HL-60 (cell line): ENCODE data around the gene INVS.

Experiments used
- GABPA ChIP-seq: IDR thresholded peaks from 2 replicates; pipeline ENCODE4 v1.6.1; 2012; ENCODE audit warnings: low read depth
- POLR2AphosphoS5 ChIP-seq: IDR thresholded peaks from 2 replicates; pipeline ENCODE4 v1.6.1; 2012; ENCODE audit warnings: low read depth
- SPI1 ChIP-seq: IDR thresholded peaks from 2 replicates; pipeline ENCODE4 v1.6.1; 2012; ENCODE audit warnings: low read depth, mild to moderate bottlenecking, borderline replicate concordance
- TF ChIP-seq, protein P1 (sequence below): IDR thresholded peaks from one replicate; pipeline ENCODE4 v1.5.1; 2011; ENCODE audit warnings: low read length, control low read depth, inconsistent platforms; ENCODE audit not compliant: insufficient read depth
- TF ChIP-seq, protein P2 (sequence below): IDR thresholded peaks from 2 replicates; pipeline ENCODE4 v1.6.1; 2012; ENCODE audit warnings: low read depth; ENCODE audit not compliant: insufficient replicate concordance

DNA sequence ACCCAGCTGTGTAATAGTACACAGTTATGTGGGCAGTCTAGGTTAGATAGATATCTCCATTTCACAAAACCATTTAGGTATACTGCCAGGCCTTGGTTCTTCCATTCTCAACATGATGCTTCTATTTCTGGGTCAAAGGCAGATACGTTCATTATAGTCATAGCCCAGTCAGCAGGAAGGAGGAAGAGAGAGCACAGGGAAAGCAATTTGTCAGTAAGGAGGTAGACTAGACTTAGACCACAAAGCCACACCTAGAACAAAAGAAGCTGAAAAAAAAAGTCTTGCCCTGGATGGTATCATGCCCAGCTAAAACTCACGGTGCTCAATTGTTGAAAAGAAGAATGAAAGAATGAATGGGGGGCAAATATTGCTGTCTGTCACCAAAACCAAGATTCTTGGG is 7.6 kb downstream of the INVS start:
- TF ChIP-seq, protein P1, sequence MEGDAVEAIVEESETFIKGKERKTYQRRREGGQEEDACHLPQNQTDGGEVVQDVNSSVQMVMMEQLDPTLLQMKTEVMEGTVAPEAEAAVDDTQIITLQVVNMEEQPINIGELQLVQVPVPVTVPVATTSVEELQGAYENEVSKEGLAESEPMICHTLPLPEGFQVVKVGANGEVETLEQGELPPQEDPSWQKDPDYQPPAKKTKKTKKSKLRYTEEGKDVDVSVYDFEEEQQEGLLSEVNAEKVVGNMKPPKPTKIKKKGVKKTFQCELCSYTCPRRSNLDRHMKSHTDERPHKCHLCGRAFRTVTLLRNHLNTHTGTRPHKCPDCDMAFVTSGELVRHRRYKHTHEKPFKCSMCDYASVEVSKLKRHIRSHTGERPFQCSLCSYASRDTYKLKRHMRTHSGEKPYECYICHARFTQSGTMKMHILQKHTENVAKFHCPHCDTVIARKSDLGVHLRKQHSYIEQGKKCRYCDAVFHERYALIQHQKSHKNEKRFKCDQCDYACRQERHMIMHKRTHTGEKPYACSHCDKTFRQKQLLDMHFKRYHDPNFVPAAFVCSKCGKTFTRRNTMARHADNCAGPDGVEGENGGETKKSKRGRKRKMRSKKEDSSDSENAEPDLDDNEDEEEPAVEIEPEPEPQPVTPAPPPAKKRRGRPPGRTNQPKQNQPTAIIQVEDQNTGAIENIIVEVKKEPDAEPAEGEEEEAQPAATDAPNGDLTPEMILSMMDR: no peak
- TF ChIP-seq POLR2AphosphoS5 (no peak), GABPA (no peak), SPI1 (no peak)
- TF ChIP-seq, protein P2, sequence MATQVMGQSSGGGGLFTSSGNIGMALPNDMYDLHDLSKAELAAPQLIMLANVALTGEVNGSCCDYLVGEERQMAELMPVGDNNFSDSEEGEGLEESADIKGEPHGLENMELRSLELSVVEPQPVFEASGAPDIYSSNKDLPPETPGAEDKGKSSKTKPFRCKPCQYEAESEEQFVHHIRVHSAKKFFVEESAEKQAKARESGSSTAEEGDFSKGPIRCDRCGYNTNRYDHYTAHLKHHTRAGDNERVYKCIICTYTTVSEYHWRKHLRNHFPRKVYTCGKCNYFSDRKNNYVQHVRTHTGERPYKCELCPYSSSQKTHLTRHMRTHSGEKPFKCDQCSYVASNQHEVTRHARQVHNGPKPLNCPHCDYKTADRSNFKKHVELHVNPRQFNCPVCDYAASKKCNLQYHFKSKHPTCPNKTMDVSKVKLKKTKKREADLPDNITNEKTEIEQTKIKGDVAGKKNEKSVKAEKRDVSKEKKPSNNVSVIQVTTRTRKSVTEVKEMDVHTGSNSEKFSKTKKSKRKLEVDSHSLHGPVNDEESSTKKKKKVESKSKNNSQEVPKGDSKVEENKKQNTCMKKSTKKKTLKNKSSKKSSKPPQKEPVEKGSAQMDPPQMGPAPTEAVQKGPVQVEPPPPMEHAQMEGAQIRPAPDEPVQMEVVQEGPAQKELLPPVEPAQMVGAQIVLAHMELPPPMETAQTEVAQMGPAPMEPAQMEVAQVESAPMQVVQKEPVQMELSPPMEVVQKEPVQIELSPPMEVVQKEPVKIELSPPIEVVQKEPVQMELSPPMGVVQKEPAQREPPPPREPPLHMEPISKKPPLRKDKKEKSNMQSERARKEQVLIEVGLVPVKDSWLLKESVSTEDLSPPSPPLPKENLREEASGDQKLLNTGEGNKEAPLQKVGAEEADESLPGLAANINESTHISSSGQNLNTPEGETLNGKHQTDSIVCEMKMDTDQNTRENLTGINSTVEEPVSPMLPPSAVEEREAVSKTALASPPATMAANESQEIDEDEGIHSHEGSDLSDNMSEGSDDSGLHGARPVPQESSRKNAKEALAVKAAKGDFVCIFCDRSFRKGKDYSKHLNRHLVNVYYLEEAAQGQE: no peak
